ENCODE measurements around the gene LRRC27. TPM values are rescaled to one million over a fixed set of nuclear protein-coding genes. Genes with fewer than 3 reads are reported as not detected.

The LRRC27 gene
- total and polyA plus RNA-seq, 2 of the 4 experiments (the other 2 are of a cell fraction): 3.8 to 5.3 TPM

DNA sequence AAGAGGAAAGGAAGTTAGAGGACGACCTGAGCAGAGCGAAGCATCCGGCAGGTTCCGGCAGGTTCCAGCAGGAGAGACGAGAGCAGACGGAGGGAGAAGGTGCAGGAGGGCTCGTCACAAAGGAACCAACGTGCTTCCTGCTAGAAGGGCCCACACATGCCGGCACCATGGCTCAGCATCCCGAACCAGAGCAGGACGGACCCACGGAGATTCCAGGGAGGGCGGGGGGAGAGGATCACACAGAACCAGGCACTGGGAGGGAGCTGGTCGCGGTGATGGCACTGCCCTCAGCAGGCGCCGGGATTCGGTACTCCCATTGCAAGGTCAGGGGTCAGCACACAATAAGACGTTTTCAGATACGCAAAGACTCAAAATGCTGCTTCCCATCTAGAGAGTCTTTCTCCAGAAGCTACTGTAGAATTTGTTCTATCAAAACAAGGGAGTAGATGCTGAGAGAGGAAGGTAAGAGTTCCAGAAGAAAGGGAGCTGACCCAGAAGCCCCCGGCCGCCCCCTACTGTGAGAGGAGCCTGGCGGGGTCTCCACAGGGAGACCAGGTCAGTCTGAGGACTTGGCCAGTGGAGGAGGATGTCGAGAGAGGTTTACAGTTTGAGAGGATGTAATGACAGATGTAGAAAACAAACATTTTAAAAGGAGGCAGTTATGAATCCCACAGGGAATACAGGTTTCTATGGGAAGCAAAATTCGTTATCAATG lies 41.4 kb downstream of the LRRC27 start:
- Histone ChIP-seq H4K8ac (ENCODE audit: low read depth in 2 of 2, low read length in 2 of 2) (no peak overlapping the region), H3K56ac (ENCODE audit: extremely low read depth, insufficient read depth, low read length) (no peak overlapping the region), H3K18ac (ENCODE audit: low read depth, low read length) (no peak overlapping the region), H3K4me2 (ENCODE audit: low read depth, low read length) (no peak overlapping the region), H3K36me3 (ENCODE audit: control insufficient read depth, insufficient read depth, low read length) (no peaks in the 10 kb centered on the region), H2BK20ac (ENCODE audit: low read depth, low read length) (no peak overlapping the region), H3K23ac (ENCODE audit: low read depth, low read length) (no peak overlapping the region), H4K5ac (ENCODE audit: low read depth, low read length) (no peak overlapping the region), H2AK5ac (ENCODE audit: low read depth, low read length) (no peak overlapping the region), H3K9me3 (ENCODE audit: control insufficient read depth, insufficient read depth, low read length) (no peaks in the 10 kb centered on the region), H2BK5ac (ENCODE audit: low read depth, low read length, poor library complexity, severe bottlenecking) (no peak overlapping the region), H3K27me3 (ENCODE audit: control insufficient read depth, insufficient read depth, low read length) (no peaks in the 10 kb centered on the region), H3K4ac (ENCODE audit: low read depth, low read length) (no peak overlapping the region), H3K9ac (ENCODE audit: low read depth, low read length) (no peak overlapping the region), H3K4me1 (ENCODE audit: control insufficient read depth, insufficient read depth, low read length) (no peaks in the 10 kb centered on the region), H4K91ac (ENCODE audit: insufficient read depth, low read depth, low read length) (no peak overlapping the region), H3K4me3 (ENCODE audit: insufficient read depth, low read depth, low read length) (no peak overlapping the region), H4K20me1 (ENCODE audit: insufficient read depth, low read length) (no peaks in the 10 kb centered on the region), H3K14ac (replicated peaks; ENCODE audit: low read depth, low read length) (no peak overlapping the region), H3K27ac (ENCODE audit: insufficient read depth, low read length) (no peak overlapping the region), H2AK9ac (replicated peaks; ENCODE audit: low read depth, low read length, poor library complexity) (no peak overlapping the region), H3K9me1 (ENCODE audit: insufficient read depth, low read length) (0 out of 2 replicates have a peak, but pooled peaks cover 2% of the 10 kb centered on the region), H3K79me1 (ENCODE audit: low read depth in 1 of 2, low read length in 2 of 2) (no peaks in the 10 kb centered on the region), H2BK120ac (ENCODE audit: low read depth, low read length) (no peak overlapping the region), H2AFZ (replicated peaks; ENCODE audit: low read length, poor library complexity) (no peak overlapping the region), H2BK15ac (ENCODE audit: low read depth, low read length) (no peak overlapping the region)
- no TSS peak for BruUV-seq (replicated peaks)
- intact Hi-C loops (cut with micrococcal nuclease) (no loop called here), in situ Hi-C loops (cut with MboI; ENCODE audit: low sequenced_read_pairs) (no loop called here), dilution Hi-C loops (cut with HindIII; ENCODE audit: low sequenced_read_pairs, unreplicated experiment) (no loop called here)
- DNase-seq: no peak
- no peak for ATAC-seq (ENCODE audit: low read depth)
- TF ChIP-seq USF2 (IDR thresholded peaks at IDR 0.05; ENCODE audit: low read depth, low read length) (no peak), BHLHE40 (IDR thresholded peaks at IDR 0.05; ENCODE audit: low read depth, low read length) (no peak), RFX5 (IDR thresholded peaks at IDR 0.05; ENCODE audit: low read depth, low read length) (no peak), ELK1 (IDR thresholded peaks at IDR 0.05; ENCODE audit: borderline replicate concordance, low read depth, low read length) (no peak), RAD21 (IDR thresholded peaks at IDR 0.05; ENCODE audit: low read length) (no peak), NFE2L2 (IDR thresholded peaks at IDR 0.05; ENCODE audit: low read depth, low read length) (no peak), CEBPB (IDR thresholded peaks at IDR 0.05; ENCODE audit: low read depth, low read length) (no peak), CHD1 (IDR thresholded peaks at IDR 0.05; ENCODE audit: low read depth, low read length) (no peak), FOS (IDR thresholded peaks at IDR 0.05; ENCODE audit: low read depth, low read length) (no peak), MXI1 (IDR thresholded peaks at IDR 0.05; ENCODE audit: borderline replicate concordance, low read depth, low read length) (no peak), MAZ (IDR thresholded peaks at IDR 0.05; ENCODE audit: borderline replicate concordance, low read depth, low read length) (no peak), MAFK (IDR thresholded peaks at IDR 0.05; ENCODE audit: low read depth, low read length) (no peak), POLR2A (IDR thresholded peaks at IDR 0.05; ENCODE audit: low read depth, low read length) (no peak), RCOR1 (IDR thresholded peaks at IDR 0.05; ENCODE audit: insufficient replicate concordance, low read length) (no peak), SMC3 (IDR thresholded peaks at IDR 0.05; ENCODE audit: low read depth, low read length) (no peak)
- TF ChIP-seq, protein P1, sequence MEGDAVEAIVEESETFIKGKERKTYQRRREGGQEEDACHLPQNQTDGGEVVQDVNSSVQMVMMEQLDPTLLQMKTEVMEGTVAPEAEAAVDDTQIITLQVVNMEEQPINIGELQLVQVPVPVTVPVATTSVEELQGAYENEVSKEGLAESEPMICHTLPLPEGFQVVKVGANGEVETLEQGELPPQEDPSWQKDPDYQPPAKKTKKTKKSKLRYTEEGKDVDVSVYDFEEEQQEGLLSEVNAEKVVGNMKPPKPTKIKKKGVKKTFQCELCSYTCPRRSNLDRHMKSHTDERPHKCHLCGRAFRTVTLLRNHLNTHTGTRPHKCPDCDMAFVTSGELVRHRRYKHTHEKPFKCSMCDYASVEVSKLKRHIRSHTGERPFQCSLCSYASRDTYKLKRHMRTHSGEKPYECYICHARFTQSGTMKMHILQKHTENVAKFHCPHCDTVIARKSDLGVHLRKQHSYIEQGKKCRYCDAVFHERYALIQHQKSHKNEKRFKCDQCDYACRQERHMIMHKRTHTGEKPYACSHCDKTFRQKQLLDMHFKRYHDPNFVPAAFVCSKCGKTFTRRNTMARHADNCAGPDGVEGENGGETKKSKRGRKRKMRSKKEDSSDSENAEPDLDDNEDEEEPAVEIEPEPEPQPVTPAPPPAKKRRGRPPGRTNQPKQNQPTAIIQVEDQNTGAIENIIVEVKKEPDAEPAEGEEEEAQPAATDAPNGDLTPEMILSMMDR (conservative IDR thresholded peaks at IDR 0.05; ENCODE audit: low read depth, low read length): no peak
- ChIA-PET POLR2A (ENCODE audit: unreplicated experiment) (no interaction called here), CTCF (no interaction called here)
- 80% methylated on average over 12 of the region's 25 CpGs; no CpG with 5 or more reads in 1 of the 2 experiments for WGBS, 2 experiments (ENCODE audit: extremely low coverage in 2 of 2, insufficient read length in 1 of 2)
